Neural cell (in vitro differentiated cells): Measurements from ENCODE around the gene GARIN3. TPM values are rescaled to one million over a fixed set of nuclear protein-coding genes. Genes with fewer than 3 reads are reported as not detected.

Experiments
- H2AFZ ChIP-seq: fragments of 200-600, 300-800 bp; sonication (generic), shearing (Covaris generic); 2 replicates; pipeline ENCODE4 v1.6.0; 2014; ENCODE audit warnings: low read depth, mild to moderate bottlenecking, antibody characterized with exemption, low read length, moderate library complexity
- H3F3A ChIP-seq: fragments of 200-600 bp; shearing (Covaris generic); 2 replicates; pipeline ENCODE4 v1.6.1; 2016; ENCODE audit warnings: mild to moderate bottlenecking, moderate library complexity, mixed read lengths, antibody characterized with exemption, low read length; ENCODE audit not compliant: insufficient read depth, poor library complexity, severe bottlenecking
- H3K27ac ChIP-seq: fragments of 200-600, 300-800 bp; sonication (generic), shearing (Covaris generic); 2 replicates; pipeline ENCODE4 v1.5.1; 2014; ENCODE audit warnings: mild to moderate bottlenecking, low read length, moderate library complexity
- H3K27me3 ChIP-seq: fragments of 300-800, 200-600 bp; sonication (generic), shearing (Covaris generic); 2 replicates; pipeline ENCODE4 v1.6.0; 2014; ENCODE audit warnings: mild to moderate bottlenecking, low read depth, low read length, moderate library complexity; ENCODE audit not compliant: insufficient read depth
- H3K36me3 ChIP-seq: fragments of 300-800, 200-600 bp; sonication (generic), shearing (Covaris generic); 2 replicates; pipeline ENCODE4 v1.5.1; 2014; ENCODE audit warnings: mild to moderate bottlenecking, antibody characterized with exemption, low read length, moderate library complexity; ENCODE audit not compliant: insufficient read depth
- H3K4me2 ChIP-seq: fragments of 300-800, 200-600 bp; sonication (generic), shearing (Covaris generic); 2 replicates; pipeline ENCODE4 v1.6.0; 2014; ENCODE audit warnings: mild to moderate bottlenecking, low read length
- H3K4me3 ChIP-seq: fragments of 300-800, 200-600 bp; sonication (generic), shearing (Covaris generic); 2 replicates; pipeline ENCODE4 v1.5.1; 2014; ENCODE audit warnings: mild to moderate bottlenecking, low read length, moderate library complexity
- H3K79me2 ChIP-seq: fragments of 200-600 bp; shearing (Covaris generic); replicated peaks from 2 replicates; pipeline ENCODE4 v1.6.0; 2014; ENCODE audit warnings: mild to moderate bottlenecking, low read length, moderate library complexity; ENCODE audit not compliant: insufficient read depth
- H3K9ac ChIP-seq: fragments of 300-800, 200-600 bp; sonication (generic), shearing (Covaris generic); 2 replicates; pipeline ENCODE4 v1.6.1; 2016; ENCODE audit warnings: mild to moderate bottlenecking, low read length, mixed read lengths
- H3K9me2 ChIP-seq: fragments of 200-600 bp; shearing (Covaris generic); 2 replicates; pipeline ENCODE4 v1.6.1; 2016; ENCODE audit warnings: mild to moderate bottlenecking, low read length, mixed read lengths; ENCODE audit not compliant: insufficient read depth
- H3K9me3 ChIP-seq: fragments of 200-600, 300-800 bp; sonication (generic), shearing (Covaris generic); 2 replicates; pipeline ENCODE4 v1.6.1; 2016; ENCODE audit warnings: mild to moderate bottlenecking, mixed run types, low read length, moderate library complexity, mixed read lengths
- H4K20me1 ChIP-seq: fragments of 200-600 bp; shearing (Covaris generic); 2 replicates; pipeline ENCODE4 v1.6.1; 2016; ENCODE audit warnings: mild to moderate bottlenecking, mixed run types; ENCODE audit not compliant: insufficient read depth
- EP300 ChIP-seq: fragments of 450-650 bp; conservative IDR thresholded peaks from 2 replicates; pipeline ENCODE4 v1.6.1; 2014; ENCODE audit warnings: antibody characterized with exemption, mild to moderate bottlenecking, moderate library complexity; ENCODE audit not compliant: poor library complexity, severe bottlenecking
- EZH2 ChIP-seq: fragments of 200-600, 300-800 bp; shearing (Covaris generic), sonication (generic); IDR thresholded peaks from 2 replicates; pipeline ENCODE4 v1.6.1; 2014; ENCODE audit warnings: antibody characterized with exemption, low read length, borderline replicate concordance, mild to moderate bottlenecking; ENCODE audit not compliant: insufficient read depth, poor library complexity, severe bottlenecking
- MXI1 ChIP-seq: fragments of 450-650 bp; conservative IDR thresholded peaks from 2 replicates; pipeline ENCODE4 v1.6.1; 2014; ENCODE audit warnings: antibody characterized with exemption, mild to moderate bottlenecking; ENCODE audit not compliant: poor library complexity, severe bottlenecking
- POLR2AphosphoS5 ChIP-seq: IDR thresholded peaks from 2 replicates; pipeline ENCODE4 v1.6.1; 2012
- RAD21 ChIP-seq: fragments of 450-650 bp; conservative IDR thresholded peaks from 2 replicates; pipeline ENCODE4 v1.6.1; 2014; ENCODE audit warnings: antibody characterized with exemption, mild to moderate bottlenecking, moderate library complexity
- SMC3 ChIP-seq: fragments of 450-650 bp; conservative IDR thresholded peaks from 2 replicates; pipeline ENCODE4 v1.6.1; 2014; ENCODE audit warnings: antibody characterized with exemption, mild to moderate bottlenecking, moderate library complexity; ENCODE audit not compliant: poor library complexity
- TAF1 ChIP-seq: IDR thresholded peaks from 2 replicates; pipeline ENCODE4 v1.6.1; 2012; ENCODE audit warnings: low read depth
- polyA plus RNA-seq: library from polyadenylated mRNA; depleted of rRNA; stranded (reverse); fragments of >200 nt; gene quantifications from 2 replicates; pipeline ENCODE4 v1.2.3, GENCODE V29; 2014
- TF ChIP-seq, protein P1 (sequence below): IDR thresholded peaks from 2 replicates; pipeline ENCODE4 v1.6.1; 2012; ENCODE audit warnings: borderline replicate concordance
- TF ChIP-seq, protein P2 (sequence below): fragments of 450-650 bp; IDR thresholded peaks from 2 replicates; pipeline ENCODE4 v1.5.1; 2014; ENCODE audit warnings: antibody characterized with exemption, mild to moderate bottlenecking, moderate library complexity; ENCODE audit not compliant: poor library complexity, severe bottlenecking

GARIN3 gene
- polyA plus RNA-seq, 1 donor from 2014 or later, result not detected

DNA sequence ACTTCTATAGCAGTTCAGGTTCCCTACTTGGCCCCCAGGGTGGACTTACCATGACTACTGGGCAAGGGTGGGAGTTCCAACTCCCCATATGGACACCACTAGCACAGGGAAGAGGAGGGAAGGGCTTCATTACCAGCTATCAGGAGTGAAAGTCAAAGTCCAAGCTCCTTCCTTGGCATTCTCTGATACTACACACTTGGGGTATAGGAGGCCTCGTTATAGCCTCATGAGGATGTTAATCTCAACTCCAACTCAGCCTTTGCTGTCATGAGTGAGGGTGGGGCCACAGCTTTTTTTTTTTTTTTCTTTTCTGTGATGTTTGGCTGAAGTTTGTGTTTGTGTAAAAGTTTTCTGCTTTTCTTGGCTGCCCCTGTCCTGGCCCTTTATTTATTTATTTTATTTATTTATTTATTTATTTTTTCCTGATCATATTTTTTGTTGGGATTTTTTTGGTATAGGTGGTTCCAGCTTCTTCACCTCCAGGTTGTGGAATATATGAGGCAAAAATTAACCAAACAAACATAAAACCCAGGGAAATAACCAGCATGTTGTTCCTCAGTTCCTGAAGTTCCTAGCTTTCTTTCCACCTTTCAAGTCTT, 8.7 kb downstream of the GARIN3 start:
- no peak overlapping the region for H3K27ac ChIP-seq

DNA sequence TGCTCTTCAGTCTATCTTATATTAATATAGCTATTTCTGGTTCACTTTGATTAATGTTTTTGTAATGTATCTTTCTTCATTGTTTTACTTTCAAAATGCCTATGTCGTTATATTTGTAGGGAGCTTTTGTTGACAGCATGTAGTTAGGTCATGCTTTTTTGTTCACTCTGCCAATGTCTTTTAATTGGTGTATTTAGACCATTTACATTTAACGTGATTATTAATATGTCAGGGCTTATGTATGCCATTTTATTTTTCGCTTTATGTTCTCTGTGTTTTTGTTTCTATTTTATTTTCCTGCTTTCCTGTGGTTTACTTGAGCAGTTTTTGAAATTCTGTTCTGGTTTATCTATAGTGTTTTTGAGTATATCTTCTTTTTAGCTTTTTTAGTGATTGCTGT, 10.8 kb downstream of the GARIN3 start:
- Histone ChIP-seq H3K9me3 (no peaks in the 10 kb centered on the region), H3K9me2 (no peaks in the 10 kb centered on the region), H3K9ac (no peak overlapping the region), H3K36me3 (no peaks in the 10 kb centered on the region), H3K27ac (no peak overlapping the region), H3K4me3 (no peak overlapping the region), H3K27me3 (no peaks in the 10 kb centered on the region), H3K79me2 (no peaks in the 10 kb centered on the region), H2AFZ (no peak overlapping the region), H3F3A (no peaks in the 10 kb centered on the region), H3K4me2 (no peak overlapping the region), H4K20me1 (no peaks in the 10 kb centered on the region)
- TF ChIP-seq EP300, result no peak

More for the DNA sequence above, 8.7 kb downstream of the GARIN3 start:
- Histone ChIP-seq H3K27me3 (no peaks in the 10 kb centered on the region), H3F3A (no peaks in the 10 kb centered on the region), H4K20me1 (no peaks in the 10 kb centered on the region), H3K9me3 (no peaks in the 10 kb centered on the region), H3K36me3 (no peaks in the 10 kb centered on the region), H3K9ac (no peak overlapping the region), H2AFZ (no peak overlapping the region), H3K4me3 (no peak overlapping the region), H3K79me2 (no peaks in the 10 kb centered on the region), H3K9me2 (no peaks in the 10 kb centered on the region), H3K4me2 (no peak overlapping the region)
- TF ChIP-seq, protein P1, sequence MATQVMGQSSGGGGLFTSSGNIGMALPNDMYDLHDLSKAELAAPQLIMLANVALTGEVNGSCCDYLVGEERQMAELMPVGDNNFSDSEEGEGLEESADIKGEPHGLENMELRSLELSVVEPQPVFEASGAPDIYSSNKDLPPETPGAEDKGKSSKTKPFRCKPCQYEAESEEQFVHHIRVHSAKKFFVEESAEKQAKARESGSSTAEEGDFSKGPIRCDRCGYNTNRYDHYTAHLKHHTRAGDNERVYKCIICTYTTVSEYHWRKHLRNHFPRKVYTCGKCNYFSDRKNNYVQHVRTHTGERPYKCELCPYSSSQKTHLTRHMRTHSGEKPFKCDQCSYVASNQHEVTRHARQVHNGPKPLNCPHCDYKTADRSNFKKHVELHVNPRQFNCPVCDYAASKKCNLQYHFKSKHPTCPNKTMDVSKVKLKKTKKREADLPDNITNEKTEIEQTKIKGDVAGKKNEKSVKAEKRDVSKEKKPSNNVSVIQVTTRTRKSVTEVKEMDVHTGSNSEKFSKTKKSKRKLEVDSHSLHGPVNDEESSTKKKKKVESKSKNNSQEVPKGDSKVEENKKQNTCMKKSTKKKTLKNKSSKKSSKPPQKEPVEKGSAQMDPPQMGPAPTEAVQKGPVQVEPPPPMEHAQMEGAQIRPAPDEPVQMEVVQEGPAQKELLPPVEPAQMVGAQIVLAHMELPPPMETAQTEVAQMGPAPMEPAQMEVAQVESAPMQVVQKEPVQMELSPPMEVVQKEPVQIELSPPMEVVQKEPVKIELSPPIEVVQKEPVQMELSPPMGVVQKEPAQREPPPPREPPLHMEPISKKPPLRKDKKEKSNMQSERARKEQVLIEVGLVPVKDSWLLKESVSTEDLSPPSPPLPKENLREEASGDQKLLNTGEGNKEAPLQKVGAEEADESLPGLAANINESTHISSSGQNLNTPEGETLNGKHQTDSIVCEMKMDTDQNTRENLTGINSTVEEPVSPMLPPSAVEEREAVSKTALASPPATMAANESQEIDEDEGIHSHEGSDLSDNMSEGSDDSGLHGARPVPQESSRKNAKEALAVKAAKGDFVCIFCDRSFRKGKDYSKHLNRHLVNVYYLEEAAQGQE, result no peak
- no peak for TF ChIP-seq TAF1
- no peak for TF ChIP-seq RAD21
- no peak for TF ChIP-seq SMC3
- no peak for TF ChIP-seq POLR2AphosphoS5
- TF ChIP-seq, protein P2, sequence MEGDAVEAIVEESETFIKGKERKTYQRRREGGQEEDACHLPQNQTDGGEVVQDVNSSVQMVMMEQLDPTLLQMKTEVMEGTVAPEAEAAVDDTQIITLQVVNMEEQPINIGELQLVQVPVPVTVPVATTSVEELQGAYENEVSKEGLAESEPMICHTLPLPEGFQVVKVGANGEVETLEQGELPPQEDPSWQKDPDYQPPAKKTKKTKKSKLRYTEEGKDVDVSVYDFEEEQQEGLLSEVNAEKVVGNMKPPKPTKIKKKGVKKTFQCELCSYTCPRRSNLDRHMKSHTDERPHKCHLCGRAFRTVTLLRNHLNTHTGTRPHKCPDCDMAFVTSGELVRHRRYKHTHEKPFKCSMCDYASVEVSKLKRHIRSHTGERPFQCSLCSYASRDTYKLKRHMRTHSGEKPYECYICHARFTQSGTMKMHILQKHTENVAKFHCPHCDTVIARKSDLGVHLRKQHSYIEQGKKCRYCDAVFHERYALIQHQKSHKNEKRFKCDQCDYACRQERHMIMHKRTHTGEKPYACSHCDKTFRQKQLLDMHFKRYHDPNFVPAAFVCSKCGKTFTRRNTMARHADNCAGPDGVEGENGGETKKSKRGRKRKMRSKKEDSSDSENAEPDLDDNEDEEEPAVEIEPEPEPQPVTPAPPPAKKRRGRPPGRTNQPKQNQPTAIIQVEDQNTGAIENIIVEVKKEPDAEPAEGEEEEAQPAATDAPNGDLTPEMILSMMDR, result no peak
- TF ChIP-seq EP300, result no peak
- no peak for TF ChIP-seq MXI1
- no peak for TF ChIP-seq EZH2

DNA sequence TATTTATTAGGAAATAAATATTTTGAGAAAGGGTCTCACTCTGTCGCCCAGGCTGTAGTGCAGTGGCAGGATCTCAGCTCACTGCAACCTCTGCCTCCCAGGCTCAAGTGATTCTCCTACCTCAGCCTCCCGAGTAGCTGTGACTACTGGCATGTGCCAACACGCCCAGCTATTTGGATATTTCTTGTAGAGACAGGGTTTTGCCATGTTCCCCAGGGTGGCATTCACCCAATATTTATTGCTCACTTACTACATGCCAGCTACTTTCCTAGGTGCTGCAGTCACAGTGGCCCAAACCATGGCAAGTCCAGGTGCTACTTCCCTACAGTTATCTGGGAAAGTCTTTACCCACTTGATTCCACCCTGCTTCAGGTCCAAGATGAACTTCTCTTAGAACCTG, 15.1 kb downstream of the GARIN3 start:
- no peak overlapping the region for H3K27ac ChIP-seq

More for the DNA sequence above, 15.1 kb downstream of the GARIN3 start:
- Histone ChIP-seq H3K4me3 (no peak overlapping the region), H3K4me2 (no peak overlapping the region), H3K9ac (no peak overlapping the region), H3K79me2 (no peaks in the 10 kb centered on the region), H4K20me1 (no peaks in the 10 kb centered on the region), H3K27me3 (no peaks in the 10 kb centered on the region), H3K36me3 (no peaks in the 10 kb centered on the region), H3K9me3 (no peaks in the 10 kb centered on the region), H3K9me2 (no peaks in the 10 kb centered on the region), H3F3A (no peaks in the 10 kb centered on the region), H2AFZ (no peak overlapping the region)
- TF ChIP-seq RAD21 (no peak), EZH2 (no peak), SMC3 (no peak), EP300 (no peak)
- TF ChIP-seq, protein P2, result no peak
